HCT116 (cell line): ENCODE results near the gene RUFY4. TPM values are rescaled to one million over a fixed set of nuclear protein-coding genes. Genes with fewer than 3 reads are reported as not detected.
A peak's percentile ranks its signal among the peaks of the same experiment; 100 is the strongest.

ENCODE experiments used
- ATAC-seq: fragments of 200-7000 bp; cut with Tn5 transposase; 2 replicates; pipeline ENCODE4 v1.9.1; 2020; ENCODE audit warnings: mild to moderate bottlenecking, moderate library complexity
- BruUV-seq: library from RNA; stranded (reverse); fragments of 400-500 nt; replicated peaks from 2 replicates; lab custom pipeline; 2021; lab: Mats Ljungman, UMichigan
- CTCF ChIA-PET: fragments of 300-600 bp; sonication (Branson Sonifier 250); formaldehyde crosslinking; loops from one replicate; lab custom pipeline; 2021; ENCODE audit warnings: antibody characterized with exemption; lab: Charles Lee
- POLR2A ChIA-PET: fragments of 300-600, 350-600 bp; sonication (Branson Sonifier 250); formaldehyde crosslinking; loops from one replicate; lab custom pipeline; 2021; ENCODE audit warnings: antibody characterized with exemption; lab: Charles Lee
- RAD21 ChIA-PET, 2 experiments: fragments of 300-600 bp; sonication (Branson Sonifier 250); formaldehyde crosslinking; loops; one replicate each; lab custom pipeline; 2023; ENCODE audit warnings: low total read pairs in 2 of 2; ENCODE audit not compliant: uncharacterized antibody in 2 of 2, unreplicated experiment in 2 of 2, low non-redundant PET in 1 of 2; lab: Charles Lee
- DNase-seq: peaks from one replicate; pipeline ENCODE4 v3.0.0-alpha.2; 2010; ENCODE audit warnings: low read depth, low spot score
- H2AFZ ChIP-seq: fragments of 200-600 bp; shearing (Covaris generic), sonication (generic); 2 replicates; pipeline ENCODE4 v1.6.1; 2017; ENCODE audit warnings: low read depth, mixed run types, mixed read lengths, antibody characterized with exemption, low read length; ENCODE audit not compliant: poor library complexity, severe bottlenecking
- H3K27ac ChIP-seq: 2 replicates; pipeline ENCODE4 v1.5.1; 2012; ENCODE audit warnings: low read depth, low read length
- H3K27me3 ChIP-seq: fragments of 200-600 bp; sonication (generic); 2 replicates; pipeline ENCODE4 v1.6.1; 2016; ENCODE audit warnings: mixed run types, low read length, mixed read lengths; ENCODE audit not compliant: insufficient read depth
- H3K36me3 ChIP-seq, 2 experiments: fragments of 200-500 bp in 1 of 2; fragments of 200-600 bp in 1 of 2; sonication (Bioruptor generic) in 1 of 2; sonication (generic) in 1 of 2; 2 replicates each; pipeline versions ENCODE4 v1.5.1 to v1.6.1; 2014 to 2016; ENCODE audit warnings: low read length in 2 of 2, inconsistent platforms in 1 of 2, mixed read lengths in 1 of 2, mixed run types in 1 of 2; ENCODE audit not compliant: insufficient read depth in 2 of 2, control insufficient read depth in 1 of 2
- H3K4me1 ChIP-seq, 2 experiments: fragments of 200-600 bp in 1 of 2; sonication (generic) in 1 of 2; 2 replicates each; pipeline versions ENCODE4 v1.5.1 to v1.6.1; 2012 to 2017; ENCODE audit warnings: low read length in 2 of 2, inconsistent platforms in 1 of 2, mild to moderate bottlenecking in 1 of 2, mixed read lengths in 1 of 2, mixed run types in 1 of 2, moderate library complexity in 1 of 2; ENCODE audit not compliant: insufficient read depth in 2 of 2, control insufficient read depth in 1 of 2
- H3K4me2 ChIP-seq: fragments of 200-600 bp; sonication (generic); 2 replicates; pipeline ENCODE4 v1.6.1; 2017; ENCODE audit warnings: mixed run types, low read length, mixed read lengths
- H3K4me3 ChIP-seq, 2 experiments: fragments of 200-600 bp in 1 of 2; sonication (generic) in 1 of 2; replicated peaks in 1 of 2; 2 replicates each; pipeline ENCODE4 v1.5.1; 2011 to 2016; ENCODE audit warnings: low read length in 2 of 2, control low read depth in 1 of 2, low read depth in 1 of 2, mild to moderate bottlenecking in 1 of 2, mixed read lengths in 1 of 2, mixed run types in 1 of 2
- H3K79me2 ChIP-seq: fragments of 200-600 bp; sonication (generic); 2 replicates; pipeline ENCODE4 v1.6.1; 2017; ENCODE audit warnings: mild to moderate bottlenecking, mixed run types, low read length, moderate library complexity, mixed read lengths; ENCODE audit not compliant: insufficient read depth
- H3K9ac ChIP-seq: fragments of 200-600 bp; sonication (generic); 2 replicates; pipeline ENCODE4 v1.6.1; 2016; ENCODE audit warnings: low read length, mixed read lengths
- H3K9me2 ChIP-seq: fragments of 200-600 bp; sonication (generic), shearing (Covaris generic); 2 replicates; pipeline ENCODE4 v1.6.1; 2017; ENCODE audit warnings: mixed run types, mild to moderate bottlenecking, moderate library complexity; ENCODE audit not compliant: insufficient read depth
- H3K9me3 ChIP-seq, 2 experiments: fragments of 200-500 bp in 1 of 2; fragments of 200-600 bp in 1 of 2; sonication (Bioruptor generic) in 1 of 2; sonication (generic) in 1 of 2; 2 replicates each; pipeline ENCODE4 v1.6.1; 2014 to 2017; ENCODE audit warnings: low read length in 2 of 2, mixed read lengths in 2 of 2, inconsistent platforms in 1 of 2, low read depth in 1 of 2, mild to moderate bottlenecking in 1 of 2, mixed run types in 1 of 2, moderate library complexity in 1 of 2; ENCODE audit not compliant: control insufficient read depth in 1 of 2, insufficient read depth in 1 of 2
- H4K20me1 ChIP-seq: fragments of 200-600 bp; sonication (generic), shearing (Covaris generic); 2 replicates; pipeline ENCODE4 v1.6.1; 2017; ENCODE audit warnings: mixed run types, mild to moderate bottlenecking, moderate library complexity; ENCODE audit not compliant: insufficient read depth
- CBX3 ChIP-seq: IDR thresholded peaks from 2 replicates; pipeline ENCODE4 v1.6.1; 2012; ENCODE audit warnings: low read depth
- CEBPB ChIP-seq: IDR thresholded peaks from 2 replicates; pipeline ENCODE4 v1.6.1; 2012; ENCODE audit warnings: low read depth
- EGR1 ChIP-seq: IDR thresholded peaks from 2 replicates; pipeline ENCODE4 v1.6.1; 2012; ENCODE audit warnings: low read depth
- EZH2 ChIP-seq: fragments of 200-600 bp; sonication (generic); IDR thresholded peaks from 2 replicates; pipeline ENCODE4 v1.6.1; 2017; ENCODE audit warnings: antibody characterized with exemption, mixed run types
- EZH2phosphoT487 ChIP-seq: fragments of 200-600 bp; IDR thresholded peaks from 2 replicates; pipeline ENCODE4 v1.6.1; 2018; ENCODE audit warnings: antibody characterized with exemption, borderline replicate concordance
- FOSL1 ChIP-seq: IDR thresholded peaks from 2 replicates; pipeline ENCODE4 v1.6.1; 2012; ENCODE audit warnings: low read depth
- JUND ChIP-seq: IDR thresholded peaks from 2 replicates; pipeline ENCODE4 v1.6.1; 2012
- POLR2A ChIP-seq: IDR thresholded peaks from 2 replicates; pipeline ENCODE4 v1.7.0; 2011; ENCODE audit warnings: borderline replicate concordance; ENCODE audit not compliant: insufficient read depth, insufficient read length; ENCODE audit errors: extremely low read depth
- POLR2AphosphoS5 ChIP-seq: IDR thresholded peaks from 2 replicates; pipeline ENCODE4 v1.6.1; 2011; ENCODE audit warnings: mild to moderate bottlenecking, low read depth, low read length, moderate library complexity
- RAD21 ChIP-seq: IDR thresholded peaks from 2 replicates; pipeline ENCODE4 v1.6.1; 2012; ENCODE audit warnings: low read depth, mild to moderate bottlenecking
- SP1 ChIP-seq: IDR thresholded peaks from 2 replicates; pipeline ENCODE4 v1.6.1; 2012; ENCODE audit warnings: low read depth
- SRF ChIP-seq: IDR thresholded peaks from 2 replicates; pipeline ENCODE4 v1.6.1; 2012; ENCODE audit warnings: low read depth
- TCF7L2 ChIP-seq: IDR thresholded peaks from 2 replicates; pipeline ENCODE4 v1.7.0; 2011; ENCODE audit warnings: borderline replicate concordance, inconsistent platforms; ENCODE audit not compliant: insufficient read depth, insufficient read length; ENCODE audit errors: extremely low read depth
- YY1 ChIP-seq: IDR thresholded peaks from 2 replicates; pipeline ENCODE4 v1.6.1; 2011; ENCODE audit warnings: low read length, low read depth, moderate library complexity, mild to moderate bottlenecking; ENCODE audit not compliant: insufficient replicate concordance; ENCODE audit errors: extremely low read depth
- ZFX ChIP-seq: fragments of 450-650 bp; IDR thresholded peaks from 2 replicates; pipeline ENCODE4 v1.6.1; 2017
- ZNF274 ChIP-seq: fragments of 200-500 bp; sonication (Bioruptor generic); IDR thresholded peaks from 2 replicates; pipeline ENCODE4 v1.6.1; 2014; ENCODE audit warnings: mild to moderate bottlenecking, low read depth, low read length, inconsistent platforms
- intact Hi-C: fragments of 100-400 bp; cut with micrococcal nuclease; formaldehyde crosslinking; loops from 2 replicates; pipeline ENCODE4 v1.10.0; 2022
- total RNA-seq: library from RNA; stranded (reverse); gene quantifications from one replicate; pipeline ENCODE4 v1.2.1, GENCODE V29; 2021; ENCODE audit not compliant: unreplicated experiment
- TF ChIP-seq, protein P1 (sequence below): IDR thresholded peaks from 2 replicates; pipeline ENCODE4 v1.6.1; 2011; ENCODE audit warnings: mild to moderate bottlenecking, low read length, moderate library complexity; ENCODE audit not compliant: insufficient replicate concordance; ENCODE audit errors: extremely low read depth
- TF ChIP-seq, protein P2 (sequence below): IDR thresholded peaks from 2 replicates; pipeline ENCODE4 v1.6.1; 2012
- TF ChIP-seq, protein P3 (sequence below), 3 experiments: fragments of 200-600 bp in 1 of 3; sonication (generic) in 1 of 3; IDR thresholded peaks in 2 of 3; conservative IDR thresholded peaks in 1 of 3; 2 replicates each; pipeline ENCODE4 v1.5.1; 2012 to 2017; ENCODE audit warnings: low read depth in 2 of 3, low read length in 2 of 3, antibody characterized with exemption in 1 of 3, borderline replicate concordance in 1 of 3, control low read depth in 1 of 3, mild to moderate bottlenecking in 1 of 3, mixed read lengths in 1 of 3, mixed run types in 1 of 3, moderate library complexity in 1 of 3; ENCODE audit not compliant: insufficient read depth in 1 of 3

RUFY4 gene
- total RNA-seq, 1 experiment from 2014 or later: 0.27 TPM

DNA sequence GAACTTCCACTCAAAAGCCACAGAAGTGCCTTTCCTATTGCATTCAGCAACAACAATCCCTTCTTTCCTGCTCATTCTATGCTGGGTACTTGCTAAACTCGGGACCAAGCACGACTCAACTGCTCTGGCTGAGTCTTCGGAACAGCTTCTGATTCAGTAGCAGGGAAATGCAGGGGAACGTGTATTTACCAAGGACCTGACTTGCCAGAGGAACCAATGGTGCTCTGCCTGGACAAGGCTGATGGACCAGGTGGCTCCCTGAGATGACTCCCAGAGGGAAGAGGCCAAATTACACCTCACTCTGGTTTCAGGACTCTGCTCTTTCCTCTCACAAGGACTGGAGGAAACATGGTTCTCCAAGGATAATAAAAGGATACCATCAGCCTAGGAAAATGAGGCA, 69.0 kb downstream of the RUFY4 start:
- BruUV-seq: no TSS peak
- H3K4me3 ChIP-seq: no peak overlapping the region
- POLR2A ChIA-PET: no interaction called here
- RAD21 ChIA-PET: no interaction called here
- CTCF ChIA-PET: no interaction called here
- H3K36me3 ChIP-seq: no peaks in the 10 kb centered on the region
- no peak overlapping the region for H3K4me2 ChIP-seq
- no peak overlapping the region for H2AFZ ChIP-seq
- TF ChIP-seq SRF (no peak), CEBPB (no peak), JUND (no peak), POLR2A (no peak), YY1 (no peak), EGR1 (no peak), SP1 (no peak), FOSL1 (no peak), ZNF274 (no peak), CBX3 (no peak), TCF7L2 (no peak), EZH2 (no peak), RAD21 (no peak), EZH2phosphoT487 (no peak), POLR2AphosphoS5 (no peak), ZFX (no peak)
- TF ChIP-seq, protein P1, sequence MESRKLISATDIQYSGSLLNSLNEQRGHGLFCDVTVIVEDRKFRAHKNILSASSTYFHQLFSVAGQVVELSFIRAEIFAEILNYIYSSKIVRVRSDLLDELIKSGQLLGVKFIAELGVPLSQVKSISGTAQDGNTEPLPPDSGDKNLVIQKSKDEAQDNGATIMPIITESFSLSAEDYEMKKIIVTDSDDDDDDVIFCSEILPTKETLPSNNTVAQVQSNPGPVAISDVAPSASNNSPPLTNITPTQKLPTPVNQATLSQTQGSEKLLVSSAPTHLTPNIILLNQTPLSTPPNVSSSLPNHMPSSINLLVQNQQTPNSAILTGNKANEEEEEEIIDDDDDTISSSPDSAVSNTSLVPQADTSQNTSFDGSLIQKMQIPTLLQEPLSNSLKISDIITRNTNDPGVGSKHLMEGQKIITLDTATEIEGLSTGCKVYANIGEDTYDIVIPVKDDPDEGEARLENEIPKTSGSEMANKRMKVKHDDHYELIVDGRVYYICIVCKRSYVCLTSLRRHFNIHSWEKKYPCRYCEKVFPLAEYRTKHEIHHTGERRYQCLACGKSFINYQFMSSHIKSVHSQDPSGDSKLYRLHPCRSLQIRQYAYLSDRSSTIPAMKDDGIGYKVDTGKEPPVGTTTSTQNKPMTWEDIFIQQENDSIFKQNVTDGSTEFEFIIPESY: no peak
- TF ChIP-seq, protein P2, sequence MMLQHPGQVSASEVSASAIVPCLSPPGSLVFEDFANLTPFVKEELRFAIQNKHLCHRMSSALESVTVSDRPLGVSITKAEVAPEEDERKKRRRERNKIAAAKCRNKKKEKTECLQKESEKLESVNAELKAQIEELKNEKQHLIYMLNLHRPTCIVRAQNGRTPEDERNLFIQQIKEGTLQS: no peak
- TF ChIP-seq, protein P3, sequence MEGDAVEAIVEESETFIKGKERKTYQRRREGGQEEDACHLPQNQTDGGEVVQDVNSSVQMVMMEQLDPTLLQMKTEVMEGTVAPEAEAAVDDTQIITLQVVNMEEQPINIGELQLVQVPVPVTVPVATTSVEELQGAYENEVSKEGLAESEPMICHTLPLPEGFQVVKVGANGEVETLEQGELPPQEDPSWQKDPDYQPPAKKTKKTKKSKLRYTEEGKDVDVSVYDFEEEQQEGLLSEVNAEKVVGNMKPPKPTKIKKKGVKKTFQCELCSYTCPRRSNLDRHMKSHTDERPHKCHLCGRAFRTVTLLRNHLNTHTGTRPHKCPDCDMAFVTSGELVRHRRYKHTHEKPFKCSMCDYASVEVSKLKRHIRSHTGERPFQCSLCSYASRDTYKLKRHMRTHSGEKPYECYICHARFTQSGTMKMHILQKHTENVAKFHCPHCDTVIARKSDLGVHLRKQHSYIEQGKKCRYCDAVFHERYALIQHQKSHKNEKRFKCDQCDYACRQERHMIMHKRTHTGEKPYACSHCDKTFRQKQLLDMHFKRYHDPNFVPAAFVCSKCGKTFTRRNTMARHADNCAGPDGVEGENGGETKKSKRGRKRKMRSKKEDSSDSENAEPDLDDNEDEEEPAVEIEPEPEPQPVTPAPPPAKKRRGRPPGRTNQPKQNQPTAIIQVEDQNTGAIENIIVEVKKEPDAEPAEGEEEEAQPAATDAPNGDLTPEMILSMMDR (IDR thresholded peaks at IDR 0.05 in 2 of 3, conservative IDR thresholded peaks at IDR 0.05 in 1 of 3; ENCODE audit: borderline replicate concordance in 1 of 3, insufficient read depth in 1 of 3, low read depth in 2 of 3, low read length in 2 of 3): no peak
- intact Hi-C loops: no loop called here
- DNase-seq: no peak
- no peaks in the 10 kb centered on the region for H3K9me2 ChIP-seq
- no peak overlapping the region for H3K9ac ChIP-seq
- no peaks in the 10 kb centered on the region for H3K79me2 ChIP-seq
- peak; percentile 40; the same call in 1 of the 2 replicates for ATAC-seq
- H3K9me3 ChIP-seq: no peaks in the 10 kb centered on the region
- H3K4me1 ChIP-seq: no peaks in the 10 kb centered on the region
- H4K20me1 ChIP-seq: no peaks in the 10 kb centered on the region
- H3K27ac ChIP-seq: no peak overlapping the region
- peaks cover 6% of the 10 kb centered on the region; the same call in 1 of the 2 replicates for H3K27me3 ChIP-seq
